OCI-LY1 (cell line): Measurements from ENCODE around the gene BLOC1S5.

Experiments
- CTCF ChIP-seq: fragments of 200-600 bp; sonication (generic), shearing (Covaris generic); IDR thresholded peaks from 2 replicates; pipeline ENCODE4 v1.5.1; 2017; ENCODE audit warnings: mild to moderate bottlenecking, antibody characterized with exemption, low read length, moderate library complexity, mixed read lengths
- EZH2 ChIP-seq: fragments of 200-600 bp; sonication (generic), shearing (Covaris generic); IDR thresholded peaks from 2 replicates; pipeline ENCODE4 v1.8.0; 2017; ENCODE audit warnings: borderline replicate concordance, mixed run types, mild to moderate bottlenecking, antibody characterized with exemption, low read length, moderate library complexity, mixed read lengths

- no peak for TF ChIP-seq CTCF
- no peak for TF ChIP-seq EZH2
Measured at GRCh38 chr6:8047541-8048292, 16.5 kb downstream of the BLOC1S5 start.
